K562 (cell line): ENCODE data around the gene LRRC8E. TPM values are rescaled to one million over a fixed set of nuclear protein-coding genes. Genes with fewer than 3 reads are reported as not detected.

Experiments
- ARID2 ChIP-seq: fragments of 450-650 bp; IDR thresholded peaks from 2 replicates; pipeline ENCODE4 v1.6.1; 2017; ENCODE audit warnings: antibody characterized with exemption, mild to moderate bottlenecking
- CHD4 ChIP-seq: fragments of 200-600 bp; sonication (generic); IDR thresholded peaks from 3 replicates; pipeline ENCODE4 v1.6.1; 2012; ENCODE audit warnings: low read depth, mild to moderate bottlenecking, mixed read lengths, low read length, inconsistent platforms; ENCODE audit not compliant: insufficient read depth, insufficient replicate concordance, poor library complexity, severe bottlenecking
- ELF4 ChIP-seq: fragments of 450-650 bp; formaldehyde crosslinking; IDR thresholded peaks from 2 replicates; pipeline ENCODE4 v1.4.0; 2022; ENCODE audit warnings: missing genetic modification characterization
- FOXJ3 ChIP-seq: sonication (generic); formaldehyde crosslinking; IDR thresholded peaks from 2 replicates; pipeline ENCODE4 v1.4.0; 2020; ENCODE audit warnings: mild to moderate bottlenecking, missing genetic modification reagents
- HDAC1 ChIP-seq, 2 experiments: fragments of 450-650 bp; IDR thresholded peaks; 2 replicates each; pipeline ENCODE4 v1.6.1; 2016 to 2017; ENCODE audit warnings: inconsistent platforms in 1 of 2, mild to moderate bottlenecking in 1 of 2, moderate library complexity in 1 of 2
- HDAC3 ChIP-seq: fragments of 450-650 bp; IDR thresholded peaks from 2 replicates; pipeline ENCODE4 v1.6.1; 2018; ENCODE audit warnings: borderline replicate concordance, mild to moderate bottlenecking, moderate library complexity; ENCODE audit not compliant: partially characterized antibody
- HIVEP1 ChIP-seq: fragments of 250-450 bp; sonication (Bioruptor Pico); IDR thresholded peaks from 2 replicates; pipeline ENCODE4 v1.4.0; 2020; ENCODE audit warnings: mild to moderate bottlenecking
- KDM5B ChIP-seq: fragments of 200-600 bp; sonication (generic); IDR thresholded peaks from 2 replicates; pipeline ENCODE4 v1.6.1; 2012; ENCODE audit warnings: low read depth, mild to moderate bottlenecking, moderate library complexity, low read length, control low read depth, inconsistent platforms; ENCODE audit not compliant: insufficient replicate concordance
- MAFF ChIP-seq: IDR thresholded peaks from 2 replicates; pipeline ENCODE4 v1.6.1; 2012; ENCODE audit warnings: low read length, improper control_type of control experiment
- NFATC3 ChIP-seq: fragments of 450-650 bp; IDR thresholded peaks from 2 replicates; pipeline ENCODE4 v1.6.1; 2017; ENCODE audit warnings: mild to moderate bottlenecking
- NFYB ChIP-seq: IDR thresholded peaks from 2 replicates; pipeline ENCODE4 v1.6.1; 2011; ENCODE audit warnings: mild to moderate bottlenecking, moderate library complexity; ENCODE audit not compliant: insufficient read length; ENCODE audit errors: extremely low read depth
- NONO ChIP-seq, 2 experiments: fragments of 200-400 bp in 1 of 2; fragments of 450-650 bp in 1 of 2; formaldehyde crosslinking in 1 of 2; IDR thresholded peaks; 2 replicates each; pipeline ENCODE4 v1.6.1; 2017; ENCODE audit warnings: low read depth in 2 of 2, mild to moderate bottlenecking in 2 of 2, moderate library complexity in 2 of 2, low read length in 1 of 2
- RBFOX2 ChIP-seq: fragments of 200-400 bp; formaldehyde crosslinking; IDR thresholded peaks from 2 replicates; pipeline ENCODE4 v1.6.1; 2017; ENCODE audit warnings: low read depth, mild to moderate bottlenecking, low read length, moderate library complexity
- SETDB1 ChIP-seq: IDR thresholded peaks from one replicate; pipeline ENCODE4 v1.6.1; 2012; ENCODE audit warnings: low read length, control low read depth, inconsistent platforms
- TAF1 ChIP-seq: IDR thresholded peaks from 2 replicates; pipeline ENCODE4 v1.6.1; 2011; ENCODE audit warnings: mild to moderate bottlenecking, low read length, moderate library complexity; ENCODE audit not compliant: insufficient read depth, control insufficient read depth, severe bottlenecking; ENCODE audit errors: extremely low read depth
- ZBTB17 ChIP-seq: fragments of 450-650 bp; formaldehyde crosslinking; IDR thresholded peaks from 2 replicates; pipeline ENCODE4 v1.4.0; 2020; ENCODE audit warnings: mild to moderate bottlenecking
- ZNF408 ChIP-seq: fragments of 250-450 bp; sonication (Bioruptor Pico); IDR thresholded peaks from 2 replicates; pipeline ENCODE4 v1.4.0; 2020; ENCODE audit warnings: low read depth, mild to moderate bottlenecking, moderate library complexity
- ZNF41 ChIP-seq: fragments of 250-450 bp; sonication (Bioruptor Pico); conservative IDR thresholded peaks from 2 replicates; pipeline ENCODE4 v1.4.0; 2020; ENCODE audit warnings: mild to moderate bottlenecking
- ZNF561 ChIP-seq: fragments of 450-650 bp; formaldehyde crosslinking; conservative IDR thresholded peaks from 2 replicates; pipeline ENCODE4 v1.4.0; 2020; ENCODE audit warnings: mild to moderate bottlenecking, moderate library complexity
- ZSCAN29 ChIP-seq: fragments of 450-650 bp; IDR thresholded peaks from 2 replicates; pipeline ENCODE4 v1.6.1; 2017
- polyA plus RNA-seq, 8 experiments: library from polyadenylated mRNA; depleted of rRNA in 4 of 8; stranded (reverse) in 5 of 8; unstranded in 3 of 8; fragments of >200 nt; fragmentation: Nextera tagmentation in 2 of 8; fragmentation: Illumina TruSeq in 1 of 8; extraction: Ambion mirVana in 2 of 8; extraction: Trizol in 1 of 8; gene quantifications; 2 replicates each; pipeline versions ENCODE4 v1.2.1 to v1.2.3, GENCODE V29; 2011 to 2014; ENCODE audit warnings: inconsistent platforms in 1 of 8, missing spikeins in 1 of 8
- total RNA-seq, 7 experiments: library from RNA; depleted of rRNA in 6 of 7; stranded (reverse); fragments of >200 nt in 6 of 7; fragmentation: Illumina TruSeq in 2 of 7; extraction: Trizol in 2 of 7; gene quantifications; 2 replicates each; pipeline versions ENCODE4 v1.2.1 to v1.2.3, GENCODE V29; 2011 to 2021; ENCODE audit warnings: low replicate concordance in 1 of 7
- TF ChIP-seq, protein P1 (sequence below): conservative IDR thresholded peaks from 2 replicates; pipeline ENCODE4 v1.6.1; 2011; ENCODE audit warnings: low read depth, mild to moderate bottlenecking, low read length; ENCODE audit not compliant: control insufficient read depth
- TF ChIP-seq, protein P2 (sequence below): fragments of 450-650 bp; IDR thresholded peaks from 2 replicates; pipeline ENCODE4 v1.6.1; 2017; ENCODE audit warnings: antibody characterized with exemption, mild to moderate bottlenecking
- TF ChIP-seq, protein P3 (sequence below): sonication (generic); formaldehyde crosslinking; IDR thresholded peaks from 2 replicates; pipeline ENCODE4 v1.8.0; 2022; ENCODE audit warnings: mild to moderate bottlenecking, missing genetic modification reagents

Gene LRRC8E
- total and polyA plus RNA-seq, 9 of the 15 experiments (the other 6 are each of a cell fraction or from before 2014, with no cell fraction given) = 0.08 to 5.7 (median 3.5) TPM; not detected in 1

DNA sequence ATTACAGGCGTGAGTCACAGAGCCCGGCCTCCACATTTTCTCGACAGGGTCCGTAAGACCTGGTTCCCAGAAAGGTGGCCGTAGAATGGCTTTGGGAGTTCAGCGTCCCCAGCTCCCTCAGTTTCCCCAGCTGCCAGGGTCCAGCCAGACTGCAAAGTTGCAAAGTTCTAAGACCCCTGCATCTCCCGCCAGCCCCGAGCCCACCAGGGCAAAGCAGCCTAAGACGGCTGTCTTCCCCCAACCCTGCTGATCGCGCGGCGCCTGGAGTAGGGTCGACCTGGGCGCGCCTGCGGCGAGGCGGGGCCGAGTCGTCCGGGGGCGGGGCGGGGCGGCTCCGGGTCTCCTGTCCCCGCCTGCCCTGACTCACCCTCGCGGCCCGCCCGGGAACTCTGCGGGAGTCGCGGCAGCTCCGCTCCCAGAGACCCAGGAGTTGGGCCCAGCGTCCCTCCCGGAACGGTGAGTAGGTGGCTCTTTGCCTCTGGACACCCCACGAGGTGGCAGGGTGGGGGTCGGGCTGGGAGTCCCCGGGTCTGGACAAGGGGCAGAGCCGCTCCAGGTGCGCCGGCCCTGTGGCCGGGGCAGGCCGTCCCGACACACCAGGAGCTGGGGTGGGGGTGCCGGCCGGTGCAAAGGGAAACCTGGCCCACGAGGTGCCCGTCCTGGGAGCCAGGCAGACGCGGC, at the start of gene LRRC8E (continued):
- TF ChIP-seq HDAC3 (no peak), NFATC3 (no peak), ZNF41 (CRISPR knock-in tag) (no peak), ELF4 (no peak), ZNF561 (CRISPR knock-in tag) (no peak), ZBTB17 (CRISPR knock-in tag) (no peak), TAF1 (peak; percentile 60), MAFF (no peak), SETDB1 (no peak), RBFOX2 (peak; percentile 80), FOXJ3 (CRISPR knock-in tag) (no peak), ZNF408 (CRISPR knock-in tag) (no peak), HDAC1 (IDR thresholded peaks at IDR 0.05) (peak in 1 of 2 experiments; percentile 49; a peak in 1 of 4 replicates), KDM5B (peak; percentile 86), ZSCAN29 (no peak), ARID2 (no peak), NFYB (no peak), NONO (IDR thresholded peaks at IDR 0.05; ENCODE audit: low read depth in 2 of 2, low read length in 1 of 2) (peak in 1 of 2 experiments; percentile 36; a peak in 1 of 4 replicates), CHD4 (no peak), HIVEP1 (CRISPR knock-in tag) (no peak)
- TF ChIP-seq, protein P1, sequence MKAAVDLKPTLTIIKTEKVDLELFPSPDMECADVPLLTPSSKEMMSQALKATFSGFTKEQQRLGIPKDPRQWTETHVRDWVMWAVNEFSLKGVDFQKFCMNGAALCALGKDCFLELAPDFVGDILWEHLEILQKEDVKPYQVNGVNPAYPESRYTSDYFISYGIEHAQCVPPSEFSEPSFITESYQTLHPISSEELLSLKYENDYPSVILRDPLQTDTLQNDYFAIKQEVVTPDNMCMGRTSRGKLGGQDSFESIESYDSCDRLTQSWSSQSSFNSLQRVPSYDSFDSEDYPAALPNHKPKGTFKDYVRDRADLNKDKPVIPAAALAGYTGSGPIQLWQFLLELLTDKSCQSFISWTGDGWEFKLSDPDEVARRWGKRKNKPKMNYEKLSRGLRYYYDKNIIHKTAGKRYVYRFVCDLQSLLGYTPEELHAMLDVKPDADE = peak; percentile 65; the same call in 1 of the 2 replicates
- TF ChIP-seq, protein P2, sequence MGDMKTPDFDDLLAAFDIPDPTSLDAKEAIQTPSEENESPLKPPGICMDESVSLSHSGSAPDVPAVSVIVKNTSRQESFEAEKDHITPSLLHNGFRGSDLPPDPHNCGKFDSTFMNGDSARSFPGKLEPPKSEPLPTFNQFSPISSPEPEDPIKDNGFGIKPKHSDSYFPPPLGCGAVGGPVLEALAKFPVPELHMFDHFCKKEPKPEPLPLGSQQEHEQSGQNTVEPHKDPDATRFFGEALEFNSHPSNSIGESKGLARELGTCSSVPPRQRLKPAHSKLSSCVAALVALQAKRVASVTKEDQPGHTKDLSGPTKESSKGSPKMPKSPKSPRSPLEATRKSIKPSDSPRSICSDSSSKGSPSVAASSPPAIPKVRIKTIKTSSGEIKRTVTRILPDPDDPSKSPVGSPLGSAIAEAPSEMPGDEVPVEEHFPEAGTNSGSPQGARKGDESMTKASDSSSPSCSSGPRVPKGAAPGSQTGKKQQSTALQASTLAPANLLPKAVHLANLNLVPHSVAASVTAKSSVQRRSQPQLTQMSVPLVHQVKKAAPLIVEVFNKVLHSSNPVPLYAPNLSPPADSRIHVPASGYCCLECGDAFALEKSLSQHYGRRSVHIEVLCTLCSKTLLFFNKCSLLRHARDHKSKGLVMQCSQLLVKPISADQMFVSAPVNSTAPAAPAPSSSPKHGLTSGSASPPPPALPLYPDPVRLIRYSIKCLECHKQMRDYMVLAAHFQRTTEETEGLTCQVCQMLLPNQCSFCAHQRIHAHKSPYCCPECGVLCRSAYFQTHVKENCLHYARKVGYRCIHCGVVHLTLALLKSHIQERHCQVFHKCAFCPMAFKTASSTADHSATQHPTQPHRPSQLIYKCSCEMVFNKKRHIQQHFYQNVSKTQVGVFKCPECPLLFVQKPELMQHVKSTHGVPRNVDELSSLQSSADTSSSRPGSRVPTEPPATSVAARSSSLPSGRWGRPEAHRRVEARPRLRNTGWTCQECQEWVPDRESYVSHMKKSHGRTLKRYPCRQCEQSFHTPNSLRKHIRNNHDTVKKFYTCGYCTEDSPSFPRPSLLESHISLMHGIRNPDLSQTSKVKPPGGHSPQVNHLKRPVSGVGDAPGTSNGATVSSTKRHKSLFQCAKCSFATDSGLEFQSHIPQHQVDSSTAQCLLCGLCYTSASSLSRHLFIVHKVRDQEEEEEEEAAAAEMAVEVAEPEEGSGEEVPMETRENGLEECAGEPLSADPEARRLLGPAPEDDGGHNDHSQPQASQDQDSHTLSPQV = no peak
- TF ChIP-seq, protein P3, sequence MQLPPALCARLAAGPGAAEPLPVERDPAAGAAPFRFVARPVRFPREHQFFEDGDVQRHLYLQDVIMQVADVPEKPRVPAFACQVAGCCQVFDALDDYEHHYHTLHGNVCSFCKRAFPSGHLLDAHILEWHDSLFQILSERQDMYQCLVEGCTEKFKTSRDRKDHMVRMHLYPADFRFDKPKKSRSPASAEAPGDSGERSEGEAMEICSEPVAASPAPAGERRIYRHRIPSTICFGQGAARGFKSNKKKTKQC = no peak
